ENCODE data around the gene UNC119.

The UNC119 gene

GRCh38 chr17:28552176-28552999 is at the start of gene UNC119:
UNC119 (minus strand) TSS chr17:28552624; CDS start chr17:28552557, 67 bp downstream.
- Histone ChIP-seq H3K36me3 (ENCODE audit: control insufficient read depth in 1 of 2, insufficient read depth in 2 of 2, low read length in 2 of 2) (peaks cover 35 to 40% of the 10 kb centered on the region in 2 donors), H3K27ac (ENCODE audit: low read length) (no peak within 1 kb of the TSS), H3K4me1 (ENCODE audit: control insufficient read depth in 1 of 2, insufficient read depth in 2 of 2, low read length in 2 of 2) (peaks cover 4 to 29% of the 10 kb centered on the region in 2 donors), H3K4me3 (ENCODE audit: low read depth in 1 of 2, low read length in 2 of 2) (peak within 1 kb of the TSS; percentile 45 to 79), H3K9me3 (ENCODE audit: control insufficient read depth in 1 of 2, low read length in 2 of 2) (no peaks in the 10 kb centered on the region), H3K27me3 (ENCODE audit: low read depth, low read length) (no peaks in the 10 kb centered on the region)

DNA sequence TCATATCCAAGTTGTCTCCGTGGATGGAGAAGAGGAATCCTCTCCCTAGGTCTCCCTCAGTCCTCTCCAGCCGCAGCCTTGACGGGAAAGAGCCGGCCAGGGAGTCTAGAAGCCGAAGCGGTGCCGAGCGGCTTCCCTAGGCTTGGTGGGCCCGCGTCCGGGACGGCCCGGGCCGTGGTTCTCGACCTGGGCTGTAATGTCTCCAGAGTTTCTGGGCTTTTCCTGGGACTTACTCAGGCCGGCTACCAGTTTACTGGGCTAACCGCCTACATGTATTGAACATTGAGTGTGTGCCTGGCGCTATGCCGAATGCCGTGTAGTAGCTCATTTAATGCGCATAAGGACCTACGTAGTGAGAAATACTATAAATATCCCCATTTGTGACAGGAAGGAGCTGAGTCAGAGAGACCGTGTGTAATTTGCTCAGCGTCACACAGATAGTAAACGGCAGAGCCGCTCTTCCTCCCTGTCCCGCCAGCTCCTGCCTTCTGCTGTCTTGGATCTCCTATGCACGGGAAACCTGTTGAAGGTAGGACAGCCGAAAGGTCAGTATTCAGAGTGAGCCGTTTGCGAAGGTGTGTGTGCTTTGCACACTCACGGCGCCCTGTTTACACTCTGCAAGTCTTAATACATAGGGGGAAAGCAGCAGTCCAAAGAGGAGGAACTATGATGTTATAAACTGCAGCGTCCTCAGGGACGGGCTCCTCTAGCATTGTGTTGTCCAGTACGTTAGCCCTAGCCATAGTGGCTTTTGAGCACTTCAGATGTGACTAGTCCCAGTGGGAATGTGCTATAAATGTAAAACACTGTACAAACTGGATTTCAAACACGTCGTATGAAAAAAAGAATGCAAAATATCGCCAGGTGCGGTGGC is 47.1 kb upstream of the UNC119 start:
- Histone ChIP-seq H3K4me1 (ENCODE audit: control insufficient read depth in 1 of 2, insufficient read depth in 2 of 2, low read length in 2 of 2) (peaks cover 0 to 9% of the 10 kb centered on the region in 2 donors), H3K36me3 (ENCODE audit: control insufficient read depth in 1 of 2, insufficient read depth in 2 of 2, low read length in 2 of 2) (peaks cover 0 to 3% of the 10 kb centered on the region in 2 donors), H3K27ac (ENCODE audit: low read length) (peak overlapping the region; percentile 98), H3K9me3 (ENCODE audit: control insufficient read depth in 1 of 2, low read length in 2 of 2) (no peaks in the 10 kb centered on the region), H3K27me3 (ENCODE audit: low read depth, low read length) (no peaks in the 10 kb centered on the region), H3K4me3 (ENCODE audit: low read depth in 1 of 2, low read length in 2 of 2) (peak overlapping the region; percentile 62 to 88)

- Histone ChIP-seq H3K27ac (ENCODE audit: low read length) (peak within 1 kb of the TSS; percentile 98), H3K9me3 (ENCODE audit: control insufficient read depth in 1 of 2, low read length in 2 of 2) (no peaks in the 10 kb centered on the region), H3K36me3 (ENCODE audit: control insufficient read depth in 1 of 2, insufficient read depth in 2 of 2, low read length in 2 of 2) (peaks cover 0 to 3% of the 10 kb centered on the region in 2 donors), H3K4me1 (ENCODE audit: control insufficient read depth in 1 of 2, insufficient read depth in 2 of 2, low read length in 2 of 2) (peaks cover 0 to 9% of the 10 kb centered on the region in 2 donors), H3K27me3 (ENCODE audit: low read depth, low read length) (no peaks in the 10 kb centered on the region), H3K4me3 (ENCODE audit: low read depth in 1 of 2, low read length in 2 of 2) (peak within 1 kb of the TSS; percentile 62 to 88)
These were observed 46.4 kb upstream of the UNC119 start, which contains the start of gene SPAG5 for GRCh38 chr17:28598799-28599310. SPAG5 (minus strand) TSS chr17:28599025; CDS start chr17:28598946, 79 bp downstream.

DNA sequence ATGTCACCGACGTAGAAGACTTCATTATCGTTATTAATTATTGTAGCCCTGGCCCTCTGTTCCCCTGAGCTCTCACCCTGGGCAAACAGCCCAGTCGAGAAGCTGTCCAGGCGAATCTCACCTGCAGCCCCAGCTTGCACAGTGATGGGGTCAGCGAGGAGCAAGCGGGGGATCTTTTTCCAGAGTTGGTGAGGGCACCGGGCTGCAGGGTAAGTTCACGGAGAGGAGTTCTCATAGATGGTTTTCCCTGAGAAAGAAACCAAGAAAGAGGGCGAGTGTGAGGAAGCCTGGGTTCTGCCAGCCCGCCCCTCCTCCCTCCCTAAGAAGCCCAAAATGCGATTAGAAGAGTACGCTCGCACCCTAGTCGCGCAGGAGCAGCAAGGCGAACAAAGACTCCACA is 46.0 kb upstream of the UNC119 start:
- H3K27ac ChIP-seq (ENCODE audit: low read length), result no peak overlapping the region

DNA sequence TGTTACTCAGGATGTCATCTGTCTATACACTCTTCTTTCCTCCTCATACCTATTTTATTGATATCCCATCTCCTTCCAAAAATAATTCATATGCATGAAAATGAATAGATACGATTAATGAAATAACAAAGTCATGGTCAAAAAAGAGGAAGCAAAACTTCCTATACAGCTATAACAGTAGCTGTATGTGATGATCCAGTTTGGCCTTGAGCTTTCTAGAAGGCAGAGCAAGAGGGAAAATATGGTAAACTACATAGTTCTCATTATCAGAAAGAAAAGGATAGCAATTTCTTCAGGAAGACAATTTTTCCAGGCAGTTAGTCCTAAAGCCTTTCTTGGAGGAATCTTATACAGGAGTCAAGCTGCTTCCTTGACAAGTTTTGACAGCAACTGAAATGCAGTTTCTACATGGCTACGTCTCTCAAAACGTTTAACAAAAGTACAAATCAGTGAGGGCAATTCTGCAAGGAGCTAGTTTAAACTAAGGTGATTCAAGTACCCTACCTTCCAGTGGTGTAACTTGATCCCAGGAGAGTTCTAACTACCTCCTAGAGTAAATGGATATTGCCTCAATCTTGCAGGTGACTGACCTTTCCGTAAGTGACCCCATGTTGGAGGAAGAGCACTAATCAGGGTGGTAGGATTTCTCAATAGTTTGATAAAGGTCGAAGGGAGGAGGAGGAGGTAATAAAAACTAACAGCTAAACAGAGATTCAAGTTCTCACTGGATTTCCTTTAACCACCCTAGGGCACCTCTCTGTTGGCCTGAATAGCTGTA is 45.4 kb upstream of the UNC119 start:
- peak overlapping the region; percentile 62 to 88 for H3K4me3 ChIP-seq (ENCODE audit: low read depth in 1 of 2, low read length in 2 of 2)
- no peaks in the 10 kb centered on the region for H3K27me3 ChIP-seq (ENCODE audit: low read depth, low read length)
- H3K27ac ChIP-seq (ENCODE audit: low read length), result no peak overlapping the region

More for the DNA sequence above, 46.0 kb upstream of the UNC119 start:
- peaks cover 0 to 3% of the 10 kb centered on the region in 2 donors for H3K36me3 ChIP-seq (ENCODE audit: control insufficient read depth in 1 of 2, insufficient read depth in 2 of 2, low read length in 2 of 2)
- H3K4me3 ChIP-seq (ENCODE audit: low read depth in 1 of 2, low read length in 2 of 2), result peak overlapping the region; percentile 62 to 88
- H3K27me3 ChIP-seq (ENCODE audit: low read depth, low read length), result no peaks in the 10 kb centered on the region
- peaks cover 0 to 9% of the 10 kb centered on the region in 2 donors for H3K4me1 ChIP-seq (ENCODE audit: control insufficient read depth in 1 of 2, insufficient read depth in 2 of 2, low read length in 2 of 2)
- no peaks in the 10 kb centered on the region for H3K9me3 ChIP-seq (ENCODE audit: control insufficient read depth in 1 of 2, low read length in 2 of 2)

GRCh38 chr17:28592260-28592659 is 39.8 kb upstream of the UNC119 start:
- no peaks in the 10 kb centered on the region for H3K9me3 ChIP-seq (ENCODE audit: control insufficient read depth in 1 of 2, low read length in 2 of 2)
- H3K4me3 ChIP-seq (ENCODE audit: low read depth in 1 of 2, low read length in 2 of 2), result no peak overlapping the region
- no peak overlapping the region for H3K27ac ChIP-seq (ENCODE audit: low read length)
- no peaks in the 10 kb centered on the region for H3K36me3 ChIP-seq (ENCODE audit: control insufficient read depth in 1 of 2, insufficient read depth in 2 of 2, low read length in 2 of 2)
- H3K4me1 ChIP-seq (ENCODE audit: control insufficient read depth in 1 of 2, insufficient read depth in 2 of 2, low read length in 2 of 2), result no peaks in the 10 kb centered on the region
- H3K27me3 ChIP-seq (ENCODE audit: low read depth, low read length), result no peaks in the 10 kb centered on the region

More for the DNA sequence above, 45.4 kb upstream of the UNC119 start:
- Histone ChIP-seq H3K9me3 (ENCODE audit: control insufficient read depth in 1 of 2, low read length in 2 of 2) (no peaks in the 10 kb centered on the region), H3K36me3 (ENCODE audit: control insufficient read depth in 1 of 2, insufficient read depth in 2 of 2, low read length in 2 of 2) (peaks cover 0 to 3% of the 10 kb centered on the region in 2 donors), H3K4me1 (ENCODE audit: control insufficient read depth in 1 of 2, insufficient read depth in 2 of 2, low read length in 2 of 2) (peaks cover 0 to 9% of the 10 kb centered on the region in 2 donors)

- Histone ChIP-seq H3K27ac (ENCODE audit: low read length) (no peak overlapping the region), H3K27me3 (ENCODE audit: low read depth, low read length) (no peaks in the 10 kb centered on the region), H3K9me3 (ENCODE audit: control insufficient read depth in 1 of 2, low read length in 2 of 2) (no peaks in the 10 kb centered on the region), H3K36me3 (ENCODE audit: control insufficient read depth in 1 of 2, insufficient read depth in 2 of 2, low read length in 2 of 2) (peaks cover 5 to 12% of the 10 kb centered on the region in 2 donors), H3K4me1 (ENCODE audit: control insufficient read depth in 1 of 2, insufficient read depth in 2 of 2, low read length in 2 of 2) (no peaks in the 10 kb centered on the region), H3K4me3 (ENCODE audit: low read depth in 1 of 2, low read length in 2 of 2) (no peak overlapping the region)
These were observed 33.4 kb upstream of the UNC119 start for GRCh38 chr17:28585851-28586250.

DNA sequence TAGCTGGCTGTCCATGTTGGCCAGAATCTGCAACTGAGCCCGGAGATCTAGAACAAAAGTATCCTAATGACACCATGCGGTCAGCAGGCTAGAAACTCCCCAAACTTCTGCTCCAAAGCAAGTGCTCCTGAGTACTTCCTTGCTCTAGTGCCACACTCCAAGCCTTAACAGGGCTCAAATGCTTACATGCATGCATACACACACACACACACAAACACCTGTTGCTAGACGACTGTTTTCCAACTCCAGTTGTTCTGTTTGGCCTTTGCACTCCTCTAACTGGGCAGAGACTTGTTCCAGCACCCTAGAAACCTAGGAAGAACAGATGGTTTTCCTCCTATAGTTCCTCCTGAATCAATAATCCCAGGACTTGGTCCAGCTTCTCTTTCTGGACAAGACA is 32.0 kb upstream of the UNC119 start:
- Histone ChIP-seq H3K9me3 (ENCODE audit: control insufficient read depth in 1 of 2, low read length in 2 of 2) (no peaks in the 10 kb centered on the region), H3K27ac (ENCODE audit: low read length) (no peak overlapping the region), H3K4me3 (ENCODE audit: low read depth in 1 of 2, low read length in 2 of 2) (no peak overlapping the region), H3K36me3 (ENCODE audit: control insufficient read depth in 1 of 2, insufficient read depth in 2 of 2, low read length in 2 of 2) (peaks cover 5 to 12% of the 10 kb centered on the region in 2 donors), H3K27me3 (ENCODE audit: low read depth, low read length) (no peaks in the 10 kb centered on the region), H3K4me1 (ENCODE audit: control insufficient read depth in 1 of 2, insufficient read depth in 2 of 2, low read length in 2 of 2) (no peaks in the 10 kb centered on the region)

DNA sequence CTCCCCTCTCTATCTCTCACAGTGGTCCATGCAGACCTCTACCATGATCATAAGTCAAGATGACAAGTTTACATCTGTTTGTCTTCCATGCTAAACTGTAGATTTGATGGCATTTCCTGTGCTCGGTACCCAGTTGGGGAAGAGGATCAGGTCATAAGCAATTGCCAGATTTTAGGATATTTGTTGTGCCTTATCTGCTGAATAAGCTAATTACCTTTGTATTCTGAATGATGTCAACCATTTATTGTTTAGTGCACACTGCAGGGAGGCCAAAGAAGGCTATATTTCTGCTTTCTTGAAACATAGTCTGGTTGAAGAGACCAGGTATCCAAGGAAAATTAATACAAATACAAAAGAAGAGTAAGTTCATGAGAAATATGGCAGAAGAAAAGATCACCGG is 30.1 kb upstream of the UNC119 start:
- no peaks in the 10 kb centered on the region for H3K27me3 ChIP-seq (ENCODE audit: low read depth, low read length)
- H3K4me3 ChIP-seq (ENCODE audit: low read depth in 1 of 2, low read length in 2 of 2), result no peak overlapping the region
- H3K9me3 ChIP-seq (ENCODE audit: control insufficient read depth in 1 of 2, low read length in 2 of 2), result no peaks in the 10 kb centered on the region
- no peak overlapping the region for H3K27ac ChIP-seq (ENCODE audit: low read length)
- H3K36me3 ChIP-seq (ENCODE audit: control insufficient read depth in 1 of 2, insufficient read depth in 2 of 2, low read length in 2 of 2), result peaks cover 5 to 12% of the 10 kb centered on the region in 2 donors
- H3K4me1 ChIP-seq (ENCODE audit: control insufficient read depth in 1 of 2, insufficient read depth in 2 of 2, low read length in 2 of 2), result no peaks in the 10 kb centered on the region

DNA sequence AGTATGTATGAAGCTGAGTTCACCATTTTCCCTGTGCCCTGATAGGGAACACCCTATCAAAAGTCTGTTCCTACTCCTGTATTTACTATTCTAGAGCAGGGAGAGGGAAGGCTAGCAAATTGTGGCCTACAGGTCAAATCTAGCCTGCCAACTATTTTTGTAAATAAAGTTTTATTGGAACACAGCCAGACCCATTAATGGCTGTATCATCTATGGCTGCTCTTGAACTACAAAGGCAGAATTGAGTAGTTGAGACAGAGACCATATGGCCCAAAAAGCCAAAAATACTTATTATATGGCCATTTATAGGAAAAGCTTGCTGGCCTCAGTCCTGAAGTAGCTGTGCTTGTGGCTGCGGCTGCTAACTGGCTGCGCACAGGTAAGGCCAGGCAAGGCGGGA is 28.5 kb upstream of the UNC119 start:
- Histone ChIP-seq H3K27ac (ENCODE audit: low read length) (no peak overlapping the region), H3K4me1 (ENCODE audit: control insufficient read depth in 1 of 2, insufficient read depth in 2 of 2, low read length in 2 of 2) (peaks cover 0 to 8% of the 10 kb centered on the region in 2 donors), H3K36me3 (ENCODE audit: control insufficient read depth in 1 of 2, insufficient read depth in 2 of 2, low read length in 2 of 2) (peaks cover 5 to 12% of the 10 kb centered on the region in 2 donors), H3K27me3 (ENCODE audit: low read depth, low read length) (no peaks in the 10 kb centered on the region), H3K9me3 (ENCODE audit: control insufficient read depth in 1 of 2, low read length in 2 of 2) (no peaks in the 10 kb centered on the region), H3K4me3 (ENCODE audit: low read depth in 1 of 2, low read length in 2 of 2) (no peak overlapping the region)

Measured in muscle layer of duodenum (tissue), 2 donors.